Stimulated activated CD4-positive, alpha-beta T cell treated with anti-CD3 and anti-CD28 coated beads, Interleukin-15, amount 100 ng/mL, for 24 hours (primary cell): ENCODE data around the gene PCDHA5.
A peak's percentile ranks its signal among the peaks of the same experiment; 100 is the strongest.
"Not testable (repeated sequence)": the region's sequence is repeated elsewhere in the genome, so short reads cannot be mapped to it uniquely, and the experiment has no call there.

ENCODE experiments used
- DNase-seq: peaks from one replicate; pipeline ENCODE4 v3.0.0-alpha.2; 2020

Gene PCDHA5

GRCh38 chr5:140821375-140822280 lies at the start of gene PCDHA5:
TSS of gene PCDHA5 (plus strand) at chr5:140821613.
- DNase-seq, result peak; percentile 51

DNA sequence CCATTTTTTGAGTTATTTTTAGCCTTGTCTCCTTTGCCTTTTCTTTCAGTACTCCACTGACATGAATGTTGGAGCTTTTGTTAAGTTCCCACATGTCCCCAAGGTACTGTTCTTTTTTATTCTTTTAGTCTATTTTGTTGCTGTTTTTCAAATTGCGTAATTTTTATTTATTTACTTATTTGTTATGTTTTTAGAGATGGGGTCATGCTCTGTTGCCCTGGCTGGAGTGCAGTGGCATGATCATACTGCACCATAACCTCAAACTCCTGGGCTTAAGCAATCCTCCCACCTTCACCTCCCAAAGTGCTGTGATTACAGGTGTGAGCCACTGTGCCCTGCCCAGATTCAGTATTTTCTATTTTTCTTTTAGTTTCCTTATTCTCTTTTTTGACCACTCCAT lies 40.9 kb upstream of the PCDHA5 start:
- DNase-seq, result no peak

GRCh38 chr5:140785905-140786686 lies 35.3 kb upstream of the PCDHA5 start, which contains the start of gene PCDHA1:
TSS of gene PCDHA1 (plus strand) at chr5:140786140.
- DNase-seq, result no peak

DNA sequence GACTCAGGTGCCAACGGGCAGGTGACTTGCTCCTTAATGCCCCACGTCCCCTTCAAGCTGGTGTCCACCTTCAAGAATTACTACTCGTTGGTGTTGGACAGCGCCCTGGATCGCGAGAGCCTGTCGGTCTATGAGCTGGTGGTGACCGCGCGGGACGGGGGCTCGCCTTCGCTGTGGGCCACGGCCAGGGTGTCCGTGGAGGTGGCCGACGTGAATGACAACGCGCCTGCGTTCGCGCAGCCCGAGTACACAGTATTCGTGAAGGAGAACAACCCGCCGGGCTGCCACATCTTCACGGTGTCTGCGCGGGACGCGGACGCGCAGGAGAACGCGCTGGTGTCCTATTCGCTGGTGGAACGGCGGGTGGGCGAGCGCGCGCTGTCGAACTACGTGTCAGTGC lies 34.0 kb upstream of the PCDHA5 start:
- DNase-seq, result not testable (repeated sequence)

GRCh38 chr5:140787849-140788504 lies 33.4 kb upstream of the PCDHA5 start:
- DNase-seq, result not testable (repeated sequence)

- no peak for DNase-seq
Measured at GRCh38 chr5:140791089-140791488, 30.3 kb upstream of the PCDHA5 start.

DNA sequence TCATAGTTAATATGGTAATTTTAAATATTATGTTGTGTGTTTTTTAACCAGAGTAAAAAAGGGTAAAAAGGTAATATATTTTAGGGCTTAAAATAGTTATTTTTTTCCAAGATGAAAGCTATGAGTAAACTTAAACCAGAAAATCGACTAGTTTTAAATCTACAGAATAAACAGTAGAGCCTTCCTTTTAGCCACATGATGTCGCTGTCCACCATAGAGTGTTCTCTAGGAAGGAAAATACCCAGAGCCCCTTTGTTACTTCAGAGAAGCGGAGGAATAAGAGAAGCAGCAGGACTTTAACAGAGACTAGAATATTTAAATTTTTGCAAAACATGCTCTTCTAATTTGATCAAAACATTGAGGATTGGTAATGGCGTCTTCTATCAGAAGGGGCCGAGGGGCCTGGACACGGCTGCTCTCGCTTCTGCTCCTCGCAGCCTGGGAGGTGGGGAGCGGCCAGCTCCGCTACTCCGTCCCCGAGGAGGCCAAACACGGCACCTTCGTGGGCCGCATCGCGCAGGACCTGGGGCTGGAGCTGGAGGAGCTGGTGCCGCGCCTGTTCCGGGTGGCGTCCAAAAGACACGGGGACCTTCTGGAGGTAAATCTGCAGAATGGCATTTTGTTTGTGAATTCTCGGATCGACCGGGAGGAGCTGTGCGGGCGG lies 26.7 kb upstream of the PCDHA5 start, which contains the start of gene PCDHA2:
Gene PCDHA2 (plus strand): TSS at position 258 of the 664 bp plus-strand sequence.
- DNase-seq, result no peak

GRCh38 chr5:140795259-140795641 lies 26.2 kb upstream of the PCDHA5 start:
- no peak for DNase-seq

GRCh38 chr5:140796072-140796717 lies 25.2 kb upstream of the PCDHA5 start:
- not testable (repeated sequence) for DNase-seq

DNA sequence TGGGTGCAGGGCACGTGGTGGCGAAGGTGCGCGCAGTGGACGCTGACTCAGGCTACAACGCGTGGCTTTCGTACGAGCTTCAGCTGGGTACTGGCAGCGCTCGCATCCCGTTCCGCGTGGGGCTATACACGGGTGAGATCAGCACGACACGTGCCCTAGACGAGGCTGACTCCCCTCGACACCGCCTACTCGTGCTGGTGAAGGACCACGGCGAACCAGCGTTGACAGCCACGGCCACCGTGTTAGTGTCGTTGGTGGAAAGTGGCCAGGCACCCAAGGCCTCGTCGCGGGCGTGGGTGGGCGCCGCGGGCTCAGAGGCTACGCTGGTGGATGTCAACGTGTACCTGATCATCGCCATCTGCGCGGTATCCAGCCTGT lies 24.7 kb upstream of the PCDHA5 start:
- DNase-seq, result no peak

DNA sequence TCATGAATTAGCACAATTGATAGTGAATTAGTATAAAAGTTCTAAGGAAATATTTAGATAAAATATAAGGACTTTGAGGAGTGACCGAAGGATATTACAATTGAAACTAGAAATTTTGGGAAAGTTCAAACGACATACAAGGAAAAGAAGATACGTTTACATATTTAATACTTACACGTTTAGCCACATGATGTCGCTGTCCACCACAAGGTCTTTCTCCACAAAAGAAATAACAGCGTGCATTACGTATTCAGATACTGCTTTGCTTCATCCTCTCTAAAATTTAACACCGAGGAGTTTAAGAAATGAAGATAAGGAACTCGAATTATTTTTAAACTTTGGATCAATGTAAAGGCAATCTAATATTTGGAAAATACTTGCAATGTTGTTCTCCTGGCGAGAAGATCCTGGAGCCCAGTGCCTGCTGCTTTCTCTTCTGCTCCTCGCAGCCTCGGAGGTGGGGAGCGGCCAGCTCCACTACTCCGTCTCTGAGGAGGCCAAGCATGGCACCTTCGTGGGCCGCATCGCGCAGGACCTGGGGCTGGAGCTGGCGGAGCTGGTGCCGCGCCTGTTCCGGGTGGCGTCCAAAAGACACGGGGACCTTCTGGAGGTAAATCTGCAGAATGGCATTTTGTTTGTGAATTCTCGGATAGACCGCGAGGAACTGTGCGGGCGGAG lies 20.5 kb upstream of the PCDHA5 start, which contains the start of gene PCDHA3:
Gene PCDHA3 (plus strand): TSS at position 242 of the 678 bp plus-strand sequence.
- DNase-seq, result no peak

GRCh38 chr5:140801494-140801841 lies 19.9 kb upstream of the PCDHA5 start:
- no peak for DNase-seq

GRCh38 chr5:140802381-140802780 lies 19.0 kb upstream of the PCDHA5 start:
- not testable (repeated sequence) for DNase-seq

- DNase-seq, result no peak
Measured at GRCh38 chr5:140802781-140803271, 18.6 kb upstream of the PCDHA5 start.

DNA sequence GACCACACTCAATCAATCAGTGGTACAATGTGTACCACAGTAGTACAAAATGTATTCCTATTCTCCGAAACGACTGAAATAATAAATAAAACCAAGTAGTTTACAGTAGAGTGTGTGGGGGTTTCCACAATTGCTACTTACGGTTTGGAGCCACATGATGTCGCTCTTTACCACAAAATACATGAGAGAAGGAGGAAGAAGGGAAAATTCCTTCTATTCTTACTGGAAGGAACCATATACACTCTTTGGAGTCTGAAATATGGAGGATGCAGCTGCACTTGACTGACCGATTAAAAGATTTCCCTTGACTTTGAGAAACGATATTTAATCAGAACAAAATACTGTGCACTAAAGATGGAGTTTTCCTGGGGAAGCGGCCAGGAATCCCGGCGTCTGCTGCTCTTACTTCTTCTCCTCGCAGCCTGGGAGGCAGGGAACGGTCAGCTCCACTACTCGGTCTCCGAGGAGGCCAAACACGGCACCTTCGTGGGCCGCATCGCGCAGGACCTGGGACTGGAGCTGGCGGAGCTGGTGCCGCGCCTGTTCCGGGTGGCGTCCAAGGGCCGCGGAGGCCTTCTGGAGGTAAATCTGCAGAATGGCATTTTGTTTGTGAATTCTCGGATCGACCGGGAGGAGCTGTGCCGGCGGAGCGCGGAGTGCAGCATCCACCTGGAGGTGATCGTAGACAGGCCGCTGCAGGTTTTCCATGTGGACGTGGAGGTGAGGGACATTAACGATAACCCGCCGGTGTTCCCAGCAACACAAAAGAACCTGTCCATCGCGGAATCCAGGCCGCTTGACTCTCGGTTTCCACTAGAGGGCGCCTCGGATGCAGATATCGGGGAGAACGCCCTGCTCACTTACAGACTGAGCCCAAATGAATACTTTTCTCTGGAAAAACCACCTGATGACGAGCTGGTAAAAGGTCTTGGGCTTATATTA lies 14.3 kb upstream of the PCDHA5 start, which contains the start of gene PCDHA4:
Gene PCDHA4 (plus strand): TSS at position 235 of the 942 bp plus-strand sequence.
- DNase-seq, result peak; percentile 41

- not testable (repeated sequence) for DNase-seq
Measured at GRCh38 chr5:140808241-140808888, 13.0 kb upstream of the PCDHA5 start.

DNA sequence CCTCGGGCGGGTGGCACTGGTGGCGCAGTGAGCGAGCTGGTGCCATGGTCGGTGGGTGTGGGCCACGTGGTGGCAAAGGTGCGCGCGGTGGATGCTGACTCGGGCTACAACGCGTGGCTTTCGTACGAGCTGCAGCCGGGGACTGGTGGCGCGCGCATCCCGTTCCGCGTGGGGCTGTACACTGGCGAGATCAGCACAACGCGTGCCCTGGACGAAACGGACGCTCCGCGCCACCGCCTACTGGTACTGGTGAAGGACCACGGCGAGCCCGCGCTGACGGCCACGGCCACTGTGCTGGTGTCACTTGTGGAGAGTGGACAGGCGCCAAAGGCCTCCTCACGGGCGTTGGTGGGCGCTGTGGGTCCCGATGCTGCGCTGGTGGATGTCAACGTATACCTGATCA lies 12.5 kb upstream of the PCDHA5 start:
- DNase-seq, result no peak

GRCh38 chr5:140822281-140822629 lies 842 bp downstream of the PCDHA5 start:
- DNase-seq, result no peak

- DNase-seq, result not testable (repeated sequence)
Measured at GRCh38 chr5:140822969-140823368, 1.6 kb downstream of the PCDHA5 start.

DNA sequence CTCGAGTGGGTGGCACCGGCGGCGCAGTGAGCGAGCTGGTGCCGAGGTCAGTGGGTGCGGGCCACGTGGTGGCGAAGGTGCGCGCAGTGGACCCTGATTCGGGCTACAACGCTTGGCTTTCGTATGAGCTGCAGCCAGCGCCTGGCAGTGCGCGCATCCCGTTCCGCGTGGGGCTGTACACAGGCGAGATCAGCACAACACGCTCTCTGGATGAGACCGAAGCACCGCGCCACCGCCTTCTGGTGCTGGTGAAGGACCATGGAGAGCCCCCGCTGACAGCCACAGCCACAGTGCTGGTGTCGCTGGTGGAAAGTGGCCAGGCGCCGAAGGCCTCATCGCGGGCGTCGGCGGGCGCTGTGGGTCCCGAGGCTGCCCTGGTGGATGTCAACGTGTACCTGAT lies 2.1 kb downstream of the PCDHA5 start:
- no peak for DNase-seq
